NCI-H526 treated with DMSO at 0.1 percent for 48 hours (cell line): ENCODE results near the gene HSD17B14.
A peak's percentile ranks its signal among the peaks of the same experiment; 100 is the strongest.
"Not testable (repeated sequence)": the region's sequence is repeated elsewhere in the genome, so short reads cannot be mapped to it uniquely, and the experiment has no call there.

Experiments
- DNase-seq: peaks from one replicate; lab custom pipeline; 2025; lab: John Stamatoyannopoulos, UW

HSD17B14 gene

GRCh38 chr19:48836089-48837017, at the start of gene HSD17B14:
TSS of gene HSD17B14 (minus strand) at chr19:48836491. CDS start at chr19:48836411, 80 bp downstream.
- DNase-seq, result no peak

GRCh38 chr19:48883726-48884125, 47.4 kb upstream of the HSD17B14 start:
- no peak for DNase-seq

GRCh38 chr19:48881741-48882657, 45.7 kb upstream of the HSD17B14 start:
- DNase-seq, result no peak

- DNase-seq, result not testable (repeated sequence)
Measured at GRCh38 chr19:48879696-48880095, 43.4 kb upstream of the HSD17B14 start.

GRCh38 chr19:48879025-48879637, 42.8 kb upstream of the HSD17B14 start:
- DNase-seq, result no peak

GRCh38 chr19:48878196-48879024, 42.1 kb upstream of the HSD17B14 start:
- DNase-seq, result no peak

- no peak for DNase-seq
Measured at GRCh38 chr19:48877855-48878195, 41.5 kb upstream of the HSD17B14 start.

GRCh38 chr19:48876043-48876981, 40.0 kb upstream of the HSD17B14 start:
- not testable (repeated sequence) for DNase-seq

- no peak for DNase-seq
Measured at GRCh38 chr19:48874303-48875135, 38.2 kb upstream of the HSD17B14 start.

GRCh38 chr19:48873476-48874302, 37.4 kb upstream of the HSD17B14 start:
- DNase-seq, result no peak

- peak; percentile 17 for DNase-seq
Measured at GRCh38 chr19:48872884-48873475, 36.7 kb upstream of the HSD17B14 start.

- DNase-seq, result peak; percentile 91
Measured at GRCh38 chr19:48872182-48872883, 36.0 kb upstream of the HSD17B14 start, which contains the start of gene PPP1R15A. TSS of gene PPP1R15A (plus strand) at chr19:48872421. CDS start at chr19:48873234, 813 bp downstream.

GRCh38 chr19:48871471-48872181, 35.3 kb upstream of the HSD17B14 start:
- not testable (repeated sequence) for DNase-seq

GRCh38 chr19:48870048-48870447, 33.8 kb upstream of the HSD17B14 start:
- no peak for DNase-seq

GRCh38 chr19:48868114-48868886, 32.0 kb upstream of the HSD17B14 start, which contains the start of gene PLEKHA4:
TSS of gene PLEKHA4 (minus strand) at chr19:48868617. CDS start at chr19:48867620, 997 bp downstream.
- no peak for DNase-seq

GRCh38 chr19:48867746-48868113, 31.4 kb upstream of the HSD17B14 start:
- no peak for DNase-seq
